Retinal pigment epithelial cell (primary cell): ENCODE data around the gene CCDC15.

ENCODE experiments used
- DNase-seq: peaks from one replicate; pipeline ENCODE4 v3.0.0-alpha.2; 2010; ENCODE audit warnings: low read depth
- H3K4me3 ChIP-seq: 2 replicates; pipeline ENCODE4 v1.5.1; 2011; ENCODE audit warnings: mild to moderate bottlenecking, low read length, control low read depth, moderate library complexity
- CTCF ChIP-seq: conservative IDR thresholded peaks from 2 replicates; pipeline ENCODE4 v1.5.1; 2011; ENCODE audit warnings: low read depth, low read length, control low read depth, inconsistent platforms

The CCDC15 gene

GRCh38 chr11:125072961-125073590 lies 119.1 kb downstream of the CCDC15 start:
- no peak for TF ChIP-seq CTCF
- H3K4me3 ChIP-seq: no peak overlapping the region
- no peak for DNase-seq

- no peak for TF ChIP-seq CTCF
- no peak for DNase-seq
Observed at GRCh38 chr11:125073616-125074483, 119.8 kb downstream of the CCDC15 start.

GRCh38 chr11:125074511-125075241 lies 120.7 kb downstream of the CCDC15 start:
- no peak for DNase-seq
- TF ChIP-seq CTCF: no peak
- no peak overlapping the region for H3K4me3 ChIP-seq

More at GRCh38 chr11:125073616-125074483, 119.8 kb downstream of the CCDC15 start:
- no peak overlapping the region for H3K4me3 ChIP-seq

GRCh38 chr11:125075242-125075625 lies 121.2 kb downstream of the CCDC15 start:
- no peak for DNase-seq
- no peak for TF ChIP-seq CTCF
- H3K4me3 ChIP-seq: no peak overlapping the region

GRCh38 chr11:125075900-125076317 lies 121.9 kb downstream of the CCDC15 start:
- TF ChIP-seq CTCF: no peak
- no peak for DNase-seq
- no peak overlapping the region for H3K4me3 ChIP-seq

- no peak for DNase-seq
- TF ChIP-seq CTCF: no peak
- no peak overlapping the region for H3K4me3 ChIP-seq
Observed at GRCh38 chr11:125076378-125076945, 122.5 kb downstream of the CCDC15 start.
